ENCODE measurements around the gene KDM6A.
"Not testable (repeated sequence)": the region's sequence is repeated elsewhere in the genome, so short reads cannot be mapped to it uniquely, and the experiment has no call there.

KDM6A gene

GRCh38 chrX:44874420-44875184 is 1.6 kb downstream of the KDM6A start:
- Mint-ChIP-seq H3K9me3 (no peaks in the 10 kb centered on the region), H3K4me1 (ENCODE audit: low read depth) (peaks cover 6% of the 10 kb centered on the region), H3K4me3 (peak overlapping the region; percentile 96), H3K27me3 (ENCODE audit: low read depth) (no peaks in the 10 kb centered on the region), H3K36me3 (ENCODE audit: low read depth) (peaks cover 11% of the 10 kb centered on the region), H3K27ac (peak overlapping the region; percentile 98)
- DNase-seq (ENCODE audit: low spot score) = peak; percentile 17

GRCh38 chrX:44875185-44875489 is 2.1 kb downstream of the KDM6A start:
- Mint-ChIP-seq H3K36me3 (ENCODE audit: low read depth) (peaks cover 12% of the 10 kb centered on the region), H3K27me3 (ENCODE audit: low read depth) (no peaks in the 10 kb centered on the region), H3K4me1 (ENCODE audit: low read depth) (peaks cover 6% of the 10 kb centered on the region), H3K4me3 (peak overlapping the region; percentile 96), H3K9me3 (no peaks in the 10 kb centered on the region), H3K27ac (peak overlapping the region; percentile 98)
- DNase-seq (ENCODE audit: low spot score) = no peak

- H3K36me3 Mint-ChIP-seq (ENCODE audit: low read depth) = peaks cover 13% of the 10 kb centered on the region
- H3K9me3 Mint-ChIP-seq = no peaks in the 10 kb centered on the region
- no peak overlapping the region for H3K27ac Mint-ChIP-seq
- peaks cover 6% of the 10 kb centered on the region for H3K4me1 Mint-ChIP-seq (ENCODE audit: low read depth)
- DNase-seq (ENCODE audit: low spot score) = no peak
- no peaks in the 10 kb centered on the region for H3K27me3 Mint-ChIP-seq (ENCODE audit: low read depth)
- peak overlapping the region; percentile 96 for H3K4me3 Mint-ChIP-seq
Measured at GRCh38 chrX:44876086-44876485, 3.1 kb downstream of the KDM6A start.

- H3K36me3 Mint-ChIP-seq (ENCODE audit: low read depth) = peaks cover 13% of the 10 kb centered on the region
- DNase-seq (ENCODE audit: low spot score) = no peak
- H3K27ac Mint-ChIP-seq = no peak overlapping the region
- H3K27me3 Mint-ChIP-seq (ENCODE audit: low read depth) = no peaks in the 10 kb centered on the region
- no peaks in the 10 kb centered on the region for H3K9me3 Mint-ChIP-seq
- H3K4me3 Mint-ChIP-seq = no peak overlapping the region
- peaks cover 4% of the 10 kb centered on the region for H3K4me1 Mint-ChIP-seq (ENCODE audit: low read depth)
Measured at GRCh38 chrX:44876767-44877166, 3.8 kb downstream of the KDM6A start.

- Mint-ChIP-seq H3K27ac (no peak overlapping the region), H3K36me3 (ENCODE audit: low read depth) (peaks cover 13% of the 10 kb centered on the region), H3K4me1 (ENCODE audit: low read depth) (peaks cover 4% of the 10 kb centered on the region), H3K27me3 (ENCODE audit: low read depth) (no peaks in the 10 kb centered on the region), H3K4me3 (no peak overlapping the region), H3K9me3 (no peaks in the 10 kb centered on the region)
- DNase-seq (ENCODE audit: low spot score) = no peak
Measured at GRCh38 chrX:44878780-44879179, 5.8 kb downstream of the KDM6A start.

GRCh38 chrX:44881549-44881948 is 8.6 kb downstream of the KDM6A start:
- no peaks in the 10 kb centered on the region for H3K27me3 Mint-ChIP-seq (ENCODE audit: low read depth)
- peaks cover 6% of the 10 kb centered on the region for H3K36me3 Mint-ChIP-seq (ENCODE audit: low read depth)
- peaks cover 9% of the 10 kb centered on the region for H3K4me1 Mint-ChIP-seq (ENCODE audit: low read depth)
- DNase-seq (ENCODE audit: low spot score) = no peak
- H3K9me3 Mint-ChIP-seq = no peaks in the 10 kb centered on the region
- H3K4me3 Mint-ChIP-seq = no peak overlapping the region
- no peak overlapping the region for H3K27ac Mint-ChIP-seq

GRCh38 chrX:44882635-44883034 is 9.6 kb downstream of the KDM6A start:
- DNase-seq (ENCODE audit: low spot score) = no peak
- Mint-ChIP-seq H3K36me3 (ENCODE audit: low read depth) (peaks cover 4% of the 10 kb centered on the region), H3K27me3 (ENCODE audit: low read depth) (no peaks in the 10 kb centered on the region), H3K27ac (no peak overlapping the region), H3K9me3 (no peaks in the 10 kb centered on the region), H3K4me1 (ENCODE audit: low read depth) (peaks cover 9% of the 10 kb centered on the region), H3K4me3 (no peak overlapping the region)

GRCh38 chrX:44884944-44885343 is 12.0 kb downstream of the KDM6A start:
- Mint-ChIP-seq H3K4me1 (ENCODE audit: low read depth) (peaks cover 8% of the 10 kb centered on the region), H3K4me3 (no peak overlapping the region), H3K36me3 (ENCODE audit: low read depth) (peaks cover 2% of the 10 kb centered on the region), H3K27me3 (ENCODE audit: low read depth) (no peaks in the 10 kb centered on the region), H3K9me3 (peaks cover 2% of the 10 kb centered on the region), H3K27ac (no peak overlapping the region)
- DNase-seq (ENCODE audit: low spot score) = no peak

GRCh38 chrX:44889824-44890223 is 16.8 kb downstream of the KDM6A start:
- Mint-ChIP-seq H3K27ac (no peak overlapping the region), H3K9me3 (peaks cover 11% of the 10 kb centered on the region), H3K36me3 (ENCODE audit: low read depth) (peaks cover 6% of the 10 kb centered on the region), H3K4me3 (no peak overlapping the region), H3K27me3 (ENCODE audit: low read depth) (no peaks in the 10 kb centered on the region), H3K4me1 (ENCODE audit: low read depth) (peaks cover 8% of the 10 kb centered on the region)
- DNase-seq (ENCODE audit: low spot score) = no peak

GRCh38 chrX:44890247-44890646 is 17.3 kb downstream of the KDM6A start:
- peaks cover 8% of the 10 kb centered on the region for H3K4me1 Mint-ChIP-seq (ENCODE audit: low read depth)
- H3K9me3 Mint-ChIP-seq = peaks cover 12% of the 10 kb centered on the region
- no peaks in the 10 kb centered on the region for H3K27me3 Mint-ChIP-seq (ENCODE audit: low read depth)
- H3K4me3 Mint-ChIP-seq = no peak overlapping the region
- no peak overlapping the region for H3K27ac Mint-ChIP-seq
- DNase-seq (ENCODE audit: low spot score) = no peak
- H3K36me3 Mint-ChIP-seq (ENCODE audit: low read depth) = peaks cover 6% of the 10 kb centered on the region

- H3K9me3 Mint-ChIP-seq = peaks cover 15% of the 10 kb centered on the region
- H3K27me3 Mint-ChIP-seq (ENCODE audit: low read depth); H3K4me1 Mint-ChIP-seq (ENCODE audit: low read depth); H3K27ac Mint-ChIP-seq; H3K36me3 Mint-ChIP-seq (ENCODE audit: low read depth); H3K4me3 Mint-ChIP-seq; DNase-seq (ENCODE audit: low spot score): not testable (repeated sequence)
Measured at GRCh38 chrX:44890687-44891086, 17.7 kb downstream of the KDM6A start.

- Mint-ChIP-seq H3K4me3 (no peak overlapping the region), H3K27ac (no peak overlapping the region), H3K9me3 (peaks cover 15% of the 10 kb centered on the region), H3K4me1 (ENCODE audit: low read depth) (peaks cover 8% of the 10 kb centered on the region), H3K36me3 (ENCODE audit: low read depth) (peaks cover 14% of the 10 kb centered on the region), H3K27me3 (ENCODE audit: low read depth) (no peaks in the 10 kb centered on the region)
- no peak for DNase-seq (ENCODE audit: low spot score)
Measured at GRCh38 chrX:44891642-44892041, 18.7 kb downstream of the KDM6A start.

- no peak for DNase-seq (ENCODE audit: low spot score)
- Mint-ChIP-seq H3K4me3 (no peak overlapping the region), H3K4me1 (ENCODE audit: low read depth) (peaks cover 21% of the 10 kb centered on the region), H3K27me3 (ENCODE audit: low read depth) (no peaks in the 10 kb centered on the region), H3K27ac (no peak overlapping the region), H3K9me3 (peaks cover 10% of the 10 kb centered on the region), H3K36me3 (ENCODE audit: low read depth) (peaks cover 30% of the 10 kb centered on the region)
Measured at GRCh38 chrX:44896876-44897186, 23.8 kb downstream of the KDM6A start.

GRCh38 chrX:44897539-44897938 is 24.6 kb downstream of the KDM6A start:
- peaks cover 10% of the 10 kb centered on the region for H3K9me3 Mint-ChIP-seq
- H3K4me1 Mint-ChIP-seq (ENCODE audit: low read depth) = peaks cover 21% of the 10 kb centered on the region
- H3K27ac Mint-ChIP-seq = no peak overlapping the region
- no peak overlapping the region for H3K4me3 Mint-ChIP-seq
- no peaks in the 10 kb centered on the region for H3K27me3 Mint-ChIP-seq (ENCODE audit: low read depth)
- no peak for DNase-seq (ENCODE audit: low spot score)
- peaks cover 32% of the 10 kb centered on the region for H3K36me3 Mint-ChIP-seq (ENCODE audit: low read depth)

Measured in T-helper 2 cell treated with Interferon-gamma antibody and Interleukin-4, amounts not matched to agents 5 μg/mL and 100 μg/mL, for 36 hours (primary cell).